A549 (cell line): Measurements from ENCODE around the gene OXNAD1.

Experiments
- E2F6 ChIP-seq: IDR thresholded peaks from 2 replicates; pipeline ENCODE4 v1.6.1; 2012; ENCODE audit warnings: low read depth, borderline replicate concordance
- EP300 ChIP-seq, 2 experiments: fragments of >200 bp; sonication (Bioruptor Twin); formaldehyde crosslinking; IDR thresholded peaks; 2 replicates in 1 of 2; 3 replicates in 1 of 2; pipeline ENCODE4 v1.6.1; 2016 to 2017
- RAD21 ChIP-seq, 2 experiments: fragments of >200 bp in 1 of 2; sonication (Bioruptor Twin) in 1 of 2; formaldehyde crosslinking in 1 of 2; IDR thresholded peaks in 1 of 2; conservative IDR thresholded peaks in 1 of 2; 2 replicates in 1 of 2; 3 replicates in 1 of 2; pipeline ENCODE4 v1.6.1; 2012 to 2018; ENCODE audit warnings: inconsistent platforms in 1 of 2
- RCOR1 ChIP-seq: fragments of 150-350 bp; IDR thresholded peaks from 2 replicates; pipeline ENCODE4 v1.6.1; 2014; ENCODE audit warnings: antibody characterized with exemption, low read length, low read depth

- TF ChIP-seq EP300 (IDR thresholded peaks at IDR 0.05) (no peak), RAD21 (conservative IDR thresholded peaks at IDR 0.05 in 1 of 2, IDR thresholded peaks at IDR 0.05 in 1 of 2) (no peak), RCOR1 (no peak), E2F6 (no peak)
Observed at GRCh38 chr3:16334909-16335308, 69.9 kb downstream of the OXNAD1 start.
